ENCODE measurements around the gene NFYB. TPM values are rescaled to one million over a fixed set of nuclear protein-coding genes. Genes with fewer than 3 reads are reported as not detected.

Gene NFYB
- total RNA-seq, 1 experiment from 2014 or later: 36.7 TPM

DNA sequence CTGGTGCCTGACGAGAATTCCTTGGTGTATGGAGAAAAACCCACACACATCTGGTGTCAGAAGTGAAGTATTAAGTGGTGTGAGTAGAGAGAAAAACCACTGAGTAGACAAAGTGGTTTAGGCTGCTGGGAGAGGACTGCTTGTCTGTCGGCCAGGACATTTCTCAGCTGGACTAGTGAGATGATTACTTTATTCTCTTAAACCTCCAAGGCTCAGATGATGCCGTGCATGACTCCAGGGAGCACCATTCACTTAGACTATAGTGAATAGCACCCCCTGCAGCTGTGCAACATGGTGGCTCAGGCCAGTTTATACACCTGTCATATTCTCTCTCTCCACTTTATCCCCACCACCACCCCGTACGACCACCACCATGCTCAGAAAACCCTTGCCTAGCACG is 28.5 kb upstream of the NFYB start:
- no TSS peak for BruUV-seq (replicated peaks)
- H3K4me1 ChIP-seq (replicated peaks; ENCODE audit: insufficient read depth): no peaks in the 10 kb centered on the region
- no peak overlapping the region for H3K27ac ChIP-seq
- H3K36me3 ChIP-seq (ENCODE audit: low read depth): no peaks in the 10 kb centered on the region
- H3K27me3 ChIP-seq (ENCODE audit: insufficient read depth, low read depth): no peaks in the 10 kb centered on the region
- POLR2A ChIA-PET (ENCODE audit: unreplicated experiment): no interaction called here
- no peaks in the 10 kb centered on the region for H3K9me3 ChIP-seq (ENCODE audit: insufficient read depth, low read depth)
- H3K4me3 ChIP-seq: no peak overlapping the region
- intact Hi-C loops (cut with micrococcal nuclease; ENCODE audit: unreplicated experiment): no loop called here
- H3K79me2 ChIP-seq (ENCODE audit: low read depth): no peaks in the 10 kb centered on the region
- no peak for TF ChIP-seq EZH2 (IDR thresholded peaks at IDR 0.05; ENCODE audit: low read depth)
- TF ChIP-seq, protein P1, sequence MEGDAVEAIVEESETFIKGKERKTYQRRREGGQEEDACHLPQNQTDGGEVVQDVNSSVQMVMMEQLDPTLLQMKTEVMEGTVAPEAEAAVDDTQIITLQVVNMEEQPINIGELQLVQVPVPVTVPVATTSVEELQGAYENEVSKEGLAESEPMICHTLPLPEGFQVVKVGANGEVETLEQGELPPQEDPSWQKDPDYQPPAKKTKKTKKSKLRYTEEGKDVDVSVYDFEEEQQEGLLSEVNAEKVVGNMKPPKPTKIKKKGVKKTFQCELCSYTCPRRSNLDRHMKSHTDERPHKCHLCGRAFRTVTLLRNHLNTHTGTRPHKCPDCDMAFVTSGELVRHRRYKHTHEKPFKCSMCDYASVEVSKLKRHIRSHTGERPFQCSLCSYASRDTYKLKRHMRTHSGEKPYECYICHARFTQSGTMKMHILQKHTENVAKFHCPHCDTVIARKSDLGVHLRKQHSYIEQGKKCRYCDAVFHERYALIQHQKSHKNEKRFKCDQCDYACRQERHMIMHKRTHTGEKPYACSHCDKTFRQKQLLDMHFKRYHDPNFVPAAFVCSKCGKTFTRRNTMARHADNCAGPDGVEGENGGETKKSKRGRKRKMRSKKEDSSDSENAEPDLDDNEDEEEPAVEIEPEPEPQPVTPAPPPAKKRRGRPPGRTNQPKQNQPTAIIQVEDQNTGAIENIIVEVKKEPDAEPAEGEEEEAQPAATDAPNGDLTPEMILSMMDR (conservative IDR thresholded peaks at IDR 0.05): no peak
- no peak overlapping the region for H3K4me2 ChIP-seq
- no peak for DNase-seq
- H3F3A ChIP-seq (ENCODE audit: insufficient read depth, low read depth): no peaks in the 10 kb centered on the region
- no peaks in the 10 kb centered on the region for H3K9me2 ChIP-seq (ENCODE audit: insufficient read depth)
- no peak overlapping the region for H2AFZ ChIP-seq
- CTCF ChIA-PET: interaction anchor here (0.6 kb wide), 1 partner anchor 120 kb away, joined by 4 read pairs; no protein-coding TSS in a partner anchor
- no peaks in the 10 kb centered on the region for H4K20me1 ChIP-seq (ENCODE audit: insufficient read depth)

DNA sequence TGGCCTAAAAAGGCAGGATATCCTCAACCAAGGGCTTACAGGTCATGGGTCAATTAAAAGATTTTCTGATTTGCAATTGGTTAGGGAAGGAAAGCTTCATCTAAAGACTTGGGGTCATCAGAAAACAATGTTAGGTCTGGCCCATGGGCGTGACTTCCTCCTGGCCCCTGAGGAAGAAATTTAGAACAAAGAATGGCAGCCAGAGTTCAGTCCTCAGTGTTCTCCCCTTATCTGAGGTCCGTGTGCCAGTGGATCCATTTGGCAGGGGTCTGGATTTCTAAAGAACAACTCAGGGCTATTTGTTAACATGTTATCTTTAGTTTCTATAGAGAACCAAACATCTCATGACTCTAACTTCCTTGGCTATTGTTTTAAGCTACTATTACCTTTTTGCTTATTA is 27.8 kb upstream of the NFYB start:
- H3K4me2 ChIP-seq: no peak overlapping the region
- intact Hi-C loops (cut with micrococcal nuclease; ENCODE audit: unreplicated experiment): no loop called here
- ChIA-PET CTCF (no interaction called here), POLR2A (ENCODE audit: unreplicated experiment) (no interaction called here)
- no peaks in the 10 kb centered on the region for H3K9me2 ChIP-seq (ENCODE audit: insufficient read depth)
- no peaks in the 10 kb centered on the region for H3K27me3 ChIP-seq (ENCODE audit: insufficient read depth, low read depth)
- no peaks in the 10 kb centered on the region for H3K36me3 ChIP-seq (ENCODE audit: low read depth)
- H3K79me2 ChIP-seq (ENCODE audit: low read depth): no peaks in the 10 kb centered on the region
- H3K27ac ChIP-seq: no peak overlapping the region
- no peak overlapping the region for H2AFZ ChIP-seq
- H3F3A ChIP-seq (ENCODE audit: insufficient read depth, low read depth): no peaks in the 10 kb centered on the region
- no peaks in the 10 kb centered on the region for H3K9me3 ChIP-seq (ENCODE audit: insufficient read depth, low read depth)
- TF ChIP-seq EZH2 (IDR thresholded peaks at IDR 0.05; ENCODE audit: low read depth): no peak
- TF ChIP-seq, protein P1 (conservative IDR thresholded peaks at IDR 0.05): no peak
- BruUV-seq (replicated peaks): no TSS peak
- no peak for DNase-seq
- no peak overlapping the region for H3K4me3 ChIP-seq
- no peaks in the 10 kb centered on the region for H4K20me1 ChIP-seq (ENCODE audit: insufficient read depth)
- H3K4me1 ChIP-seq (replicated peaks; ENCODE audit: insufficient read depth): no peaks in the 10 kb centered on the region

DNA sequence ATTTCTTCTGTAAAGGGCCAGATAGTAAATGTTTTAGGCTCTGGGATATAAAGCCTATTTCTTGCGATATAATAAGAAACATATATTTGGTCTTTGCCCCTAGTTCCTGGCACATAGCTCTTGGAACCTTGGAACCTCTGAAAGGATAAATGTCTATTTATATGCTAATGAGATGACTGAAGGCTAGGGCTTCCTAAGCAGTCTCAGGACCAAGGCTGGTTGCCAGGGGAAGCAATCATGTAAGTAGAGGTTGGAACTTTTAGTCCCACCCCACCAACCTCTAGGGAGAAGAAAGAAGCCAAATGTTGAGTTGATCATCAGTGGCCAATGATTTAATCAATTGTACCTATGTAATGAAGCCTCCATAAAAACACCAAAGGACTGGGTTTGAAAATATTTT is 26.6 kb upstream of the NFYB start:
- Histone ChIP-seq H3K9me2 (ENCODE audit: insufficient read depth) (no peaks in the 10 kb centered on the region), H3F3A (ENCODE audit: insufficient read depth, low read depth) (no peaks in the 10 kb centered on the region), H3K79me2 (ENCODE audit: low read depth) (no peaks in the 10 kb centered on the region), H3K27ac (no peak overlapping the region), H2AFZ (no peak overlapping the region), H3K4me1 (replicated peaks; ENCODE audit: insufficient read depth) (no peaks in the 10 kb centered on the region), H3K36me3 (ENCODE audit: low read depth) (no peaks in the 10 kb centered on the region), H3K4me3 (no peak overlapping the region), H3K9me3 (ENCODE audit: insufficient read depth, low read depth) (no peaks in the 10 kb centered on the region), H4K20me1 (ENCODE audit: insufficient read depth) (no peaks in the 10 kb centered on the region), H3K27me3 (ENCODE audit: insufficient read depth, low read depth) (no peaks in the 10 kb centered on the region), H3K4me2 (no peak overlapping the region)
- POLR2A ChIA-PET (ENCODE audit: unreplicated experiment): interaction anchor here (0.7 kb wide), 1 partner anchor 104 kb away, joined by 3 read pairs; no protein-coding TSS in a partner anchor
- DNase-seq: no peak
- intact Hi-C loops (cut with micrococcal nuclease; ENCODE audit: unreplicated experiment): no loop called here
- TF ChIP-seq, protein P1 (conservative IDR thresholded peaks at IDR 0.05): no peak
- TF ChIP-seq EZH2 (IDR thresholded peaks at IDR 0.05; ENCODE audit: low read depth): no peak
- CTCF ChIA-PET: no interaction called here
- BruUV-seq (replicated peaks): no TSS peak

Data from PC-9 (cell line).